Measurements from ENCODE around the gene RFPL3. TPM values are rescaled to one million over a fixed set of nuclear protein-coding genes. Genes with fewer than 3 reads are reported as not detected.

The RFPL3 gene
- total and polyA plus RNA-seq, 2 donors (not counting 1 experiment from before 2014, with no cell fraction given): not detected

GRCh38 chr22:32338757-32339156 is 18.9 kb upstream of the RFPL3 start:
- no peaks in the 10 kb centered on the region for H3K79me2 ChIP-seq (ENCODE audit: control insufficient read depth, insufficient read depth, low read length)
- H3K9me3 ChIP-seq (ENCODE audit: control insufficient read depth, insufficient read depth, low read depth, low read length): no peaks in the 10 kb centered on the region
- H3K9ac ChIP-seq (ENCODE audit: insufficient read depth, low read length): no peak overlapping the region
- TF ChIP-seq, protein P1, sequence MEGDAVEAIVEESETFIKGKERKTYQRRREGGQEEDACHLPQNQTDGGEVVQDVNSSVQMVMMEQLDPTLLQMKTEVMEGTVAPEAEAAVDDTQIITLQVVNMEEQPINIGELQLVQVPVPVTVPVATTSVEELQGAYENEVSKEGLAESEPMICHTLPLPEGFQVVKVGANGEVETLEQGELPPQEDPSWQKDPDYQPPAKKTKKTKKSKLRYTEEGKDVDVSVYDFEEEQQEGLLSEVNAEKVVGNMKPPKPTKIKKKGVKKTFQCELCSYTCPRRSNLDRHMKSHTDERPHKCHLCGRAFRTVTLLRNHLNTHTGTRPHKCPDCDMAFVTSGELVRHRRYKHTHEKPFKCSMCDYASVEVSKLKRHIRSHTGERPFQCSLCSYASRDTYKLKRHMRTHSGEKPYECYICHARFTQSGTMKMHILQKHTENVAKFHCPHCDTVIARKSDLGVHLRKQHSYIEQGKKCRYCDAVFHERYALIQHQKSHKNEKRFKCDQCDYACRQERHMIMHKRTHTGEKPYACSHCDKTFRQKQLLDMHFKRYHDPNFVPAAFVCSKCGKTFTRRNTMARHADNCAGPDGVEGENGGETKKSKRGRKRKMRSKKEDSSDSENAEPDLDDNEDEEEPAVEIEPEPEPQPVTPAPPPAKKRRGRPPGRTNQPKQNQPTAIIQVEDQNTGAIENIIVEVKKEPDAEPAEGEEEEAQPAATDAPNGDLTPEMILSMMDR (conservative IDR thresholded peaks at IDR 0.05 in 1 of 2, IDR thresholded peaks at IDR 0.05 in 1 of 2; ENCODE audit: low read depth in 1 of 2, low read length in 2 of 2): no peak
- TF ChIP-seq EZH2 (IDR thresholded peaks at IDR 0.05; ENCODE audit: low read length, missing control alignments): no peak
- no peaks in the 10 kb centered on the region for H4K20me1 ChIP-seq (ENCODE audit: control insufficient read depth, extremely low read depth, insufficient read depth, low read length)
- no peak overlapping the region for H3K4me2 ChIP-seq (ENCODE audit: extremely low read depth, insufficient read depth, low read length)
- no peaks in the 10 kb centered on the region for H3K36me3 ChIP-seq (ENCODE audit: control insufficient read depth, insufficient read depth, low read length)
- no peak for DNase-seq (ENCODE audit: low read depth in 2 of 2)
- H2AFZ ChIP-seq (ENCODE audit: low read length): no peak overlapping the region
- no peak overlapping the region for H3K4me3 ChIP-seq (replicated peaks in 1 of 4; ENCODE audit: control extremely low read depth in 1 of 4, insufficient read depth in 1 of 4, low read depth in 3 of 4, low read length in 4 of 4)
- no peak overlapping the region for H3K27ac ChIP-seq (ENCODE audit: insufficient read depth, low read length)
- H3K4me1 ChIP-seq (ENCODE audit: control insufficient read depth, extremely low read depth, insufficient read depth, low read length): no peaks in the 10 kb centered on the region
- no peaks in the 10 kb centered on the region for H3K27me3 ChIP-seq (ENCODE audit: control insufficient read depth, insufficient read depth, low read length)

DNA sequence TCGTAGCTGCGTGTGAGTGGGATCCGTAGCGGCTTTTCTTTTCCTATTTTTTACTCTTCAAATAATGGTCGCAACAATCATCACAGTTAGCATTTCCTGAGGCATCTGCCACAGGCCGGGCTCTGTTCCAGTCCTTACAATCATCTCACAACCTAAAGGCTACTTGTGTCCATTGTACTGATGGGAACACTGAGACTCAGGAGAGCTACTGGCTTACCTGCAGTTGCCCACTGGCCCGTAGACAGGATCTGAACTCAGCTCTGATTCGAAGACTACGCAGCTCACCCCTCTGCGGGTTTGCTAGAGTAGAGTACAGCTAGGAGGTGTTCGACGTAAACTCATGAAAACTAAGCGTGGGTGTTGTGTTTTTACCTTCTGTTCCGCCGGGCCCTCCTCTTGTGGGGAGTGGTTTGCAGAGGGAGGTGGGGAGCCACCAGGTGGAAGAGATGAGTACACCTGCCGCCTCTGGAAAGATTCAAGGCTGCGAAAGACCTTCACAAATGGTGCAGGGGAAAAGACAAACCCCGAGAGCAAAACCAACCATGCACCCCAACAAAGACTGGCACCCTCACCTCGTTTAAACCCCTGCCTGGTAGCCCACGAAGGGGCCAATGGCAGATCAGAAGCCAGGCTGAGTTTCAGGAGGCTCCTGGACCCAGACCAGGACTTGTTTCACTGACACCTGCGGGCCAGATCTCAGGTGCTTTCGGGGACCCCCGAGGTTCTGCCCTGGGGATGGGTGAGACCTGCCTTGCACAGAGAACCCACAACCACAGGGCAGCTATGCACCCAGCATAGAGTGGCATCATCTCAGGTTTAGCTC is 18.3 kb upstream of the RFPL3 start:
- Histone ChIP-seq H3K36me3 (ENCODE audit: control insufficient read depth, insufficient read depth, low read length) (no peaks in the 10 kb centered on the region), H2AFZ (ENCODE audit: low read length) (no peak overlapping the region), H3K9ac (ENCODE audit: insufficient read depth, low read length) (no peak overlapping the region), H3K4me2 (ENCODE audit: extremely low read depth, insufficient read depth, low read length) (no peak overlapping the region), H3K27me3 (ENCODE audit: control insufficient read depth, insufficient read depth, low read length) (no peaks in the 10 kb centered on the region), H3K79me2 (ENCODE audit: control insufficient read depth, insufficient read depth, low read length) (no peaks in the 10 kb centered on the region), H4K20me1 (ENCODE audit: control insufficient read depth, extremely low read depth, insufficient read depth, low read length) (no peaks in the 10 kb centered on the region), H3K9me3 (ENCODE audit: control insufficient read depth, insufficient read depth, low read depth, low read length) (no peaks in the 10 kb centered on the region), H3K27ac (ENCODE audit: insufficient read depth, low read length) (no peak overlapping the region), H3K4me3 (replicated peaks in 1 of 4; ENCODE audit: control extremely low read depth in 1 of 4, insufficient read depth in 1 of 4, low read depth in 3 of 4, low read length in 4 of 4) (no peak overlapping the region), H3K4me1 (ENCODE audit: control insufficient read depth, extremely low read depth, insufficient read depth, low read length) (no peaks in the 10 kb centered on the region)
- DNase-seq (ENCODE audit: low read depth in 2 of 2): no peak
- TF ChIP-seq EZH2 (IDR thresholded peaks at IDR 0.05; ENCODE audit: low read length, missing control alignments): no peak
- TF ChIP-seq, protein P1 (conservative IDR thresholded peaks at IDR 0.05 in 1 of 2, IDR thresholded peaks at IDR 0.05 in 1 of 2; ENCODE audit: low read depth in 1 of 2, low read length in 2 of 2): no peak

DNA sequence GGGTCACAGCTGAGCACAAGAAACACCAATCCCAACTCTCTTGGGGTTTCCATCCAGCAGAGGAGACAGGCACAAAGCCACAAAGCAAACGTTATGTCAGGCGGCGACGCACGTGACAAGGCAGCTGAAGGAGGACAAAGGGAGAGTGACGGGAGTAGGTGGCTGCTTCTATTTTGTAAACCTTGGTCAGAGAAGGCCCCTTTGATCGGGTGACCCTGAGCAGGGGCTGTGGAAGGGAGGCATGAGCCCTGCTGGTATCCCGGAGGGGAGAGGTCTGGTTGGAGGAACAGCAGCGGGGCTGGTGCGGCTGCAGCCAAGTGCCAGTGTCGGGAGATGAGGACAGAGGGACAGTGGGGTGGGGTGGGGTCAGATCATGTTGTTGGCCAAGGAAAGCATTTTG is 17.3 kb upstream of the RFPL3 start:
- H3K4me3 ChIP-seq (replicated peaks in 1 of 4; ENCODE audit: control extremely low read depth in 1 of 4, insufficient read depth in 1 of 4, low read depth in 3 of 4, low read length in 4 of 4): no peak overlapping the region
- no peaks in the 10 kb centered on the region for H3K36me3 ChIP-seq (ENCODE audit: control insufficient read depth, insufficient read depth, low read length)
- no peak overlapping the region for H3K27ac ChIP-seq (ENCODE audit: insufficient read depth, low read length)
- H3K9ac ChIP-seq (ENCODE audit: insufficient read depth, low read length): no peak overlapping the region
- no peak overlapping the region for H2AFZ ChIP-seq (ENCODE audit: low read length)
- no peaks in the 10 kb centered on the region for H3K27me3 ChIP-seq (ENCODE audit: control insufficient read depth, insufficient read depth, low read length)
- DNase-seq (ENCODE audit: low read depth in 2 of 2): no peak
- H4K20me1 ChIP-seq (ENCODE audit: control insufficient read depth, extremely low read depth, insufficient read depth, low read length): no peaks in the 10 kb centered on the region
- H3K79me2 ChIP-seq (ENCODE audit: control insufficient read depth, insufficient read depth, low read length): no peaks in the 10 kb centered on the region
- H3K4me2 ChIP-seq (ENCODE audit: extremely low read depth, insufficient read depth, low read length): no peak overlapping the region
- H3K9me3 ChIP-seq (ENCODE audit: control insufficient read depth, insufficient read depth, low read depth, low read length): no peaks in the 10 kb centered on the region
- no peaks in the 10 kb centered on the region for H3K4me1 ChIP-seq (ENCODE audit: control insufficient read depth, extremely low read depth, insufficient read depth, low read length)
- TF ChIP-seq, protein P1 (conservative IDR thresholded peaks at IDR 0.05 in 1 of 2, IDR thresholded peaks at IDR 0.05 in 1 of 2; ENCODE audit: low read depth in 1 of 2, low read length in 2 of 2): no peak
- no peak for TF ChIP-seq EZH2 (IDR thresholded peaks at IDR 0.05; ENCODE audit: low read length, missing control alignments)

All from fibroblast of lung (primary cell).